IPS-15b (cell line): Measurements from ENCODE around the gene TXNRD3.

Experiments
- H3K27me3 ChIP-seq: one replicate; pipeline ENCODE4 v1.6.1; 2013; ENCODE audit warnings: low read length; ENCODE audit not compliant: control insufficient read depth, insufficient read depth
- H3K36me3 ChIP-seq: one replicate; pipeline ENCODE4 v1.6.1; 2013; ENCODE audit warnings: low read length; ENCODE audit not compliant: control insufficient read depth, insufficient read depth
- H3K4me1 ChIP-seq: one replicate; pipeline ENCODE4 v1.6.1; 2013; ENCODE audit warnings: mild to moderate bottlenecking, low read length; ENCODE audit not compliant: control insufficient read depth, insufficient read depth
- H3K4me3 ChIP-seq: one replicate; pipeline ENCODE4 v1.5.1; 2013; ENCODE audit warnings: low read depth, low read length
- H3K9ac ChIP-seq: one replicate; pipeline ENCODE4 v1.6.1; 2013; ENCODE audit warnings: low read depth, mild to moderate bottlenecking, low read length
- H3K9me3 ChIP-seq: one replicate; pipeline ENCODE4 v1.6.1; 2013; ENCODE audit warnings: mild to moderate bottlenecking, low read length; ENCODE audit not compliant: control insufficient read depth, insufficient read depth

Gene TXNRD3

GRCh38 chr3:126668450-126669401 lies 13.8 kb upstream of the TXNRD3 start:
- Histone ChIP-seq H3K36me3 (no peaks in the 10 kb centered on the region), H3K4me3 (no peak overlapping the region), H3K9me3 (no peaks in the 10 kb centered on the region), H3K9ac (no peak overlapping the region), H3K27me3 (no peaks in the 10 kb centered on the region), H3K4me1 (no peaks in the 10 kb centered on the region)

- Histone ChIP-seq H3K9ac (no peak overlapping the region), H3K36me3 (no peaks in the 10 kb centered on the region), H3K27me3 (no peaks in the 10 kb centered on the region), H3K9me3 (no peaks in the 10 kb centered on the region), H3K4me1 (no peaks in the 10 kb centered on the region), H3K4me3 (no peak overlapping the region)
Measured at GRCh38 chr3:126667631-126668449, 12.9 kb upstream of the TXNRD3 start.

- Histone ChIP-seq H3K4me3 (no peak overlapping the region), H3K9ac (no peak overlapping the region), H3K4me1 (no peaks in the 10 kb centered on the region), H3K9me3 (no peaks in the 10 kb centered on the region), H3K27me3 (no peaks in the 10 kb centered on the region), H3K36me3 (no peaks in the 10 kb centered on the region)
Measured at GRCh38 chr3:126666658-126667528, 12.0 kb upstream of the TXNRD3 start.

- Histone ChIP-seq H3K9me3 (no peaks in the 10 kb centered on the region), H3K27me3 (no peaks in the 10 kb centered on the region), H3K4me1 (no peaks in the 10 kb centered on the region), H3K9ac (no peak overlapping the region), H3K4me3 (no peak overlapping the region), H3K36me3 (no peaks in the 10 kb centered on the region)
Measured at GRCh38 chr3:126665959-126666657, 11.2 kb upstream of the TXNRD3 start.

GRCh38 chr3:126665221-126665936 lies 10.5 kb upstream of the TXNRD3 start:
- Histone ChIP-seq H3K9me3 (no peaks in the 10 kb centered on the region), H3K9ac (no peak overlapping the region), H3K36me3 (no peaks in the 10 kb centered on the region), H3K27me3 (no peaks in the 10 kb centered on the region), H3K4me3 (no peak overlapping the region), H3K4me1 (no peaks in the 10 kb centered on the region)

GRCh38 chr3:126664591-126665214 lies 9.8 kb upstream of the TXNRD3 start:
- Histone ChIP-seq H3K4me3 (no peak overlapping the region), H3K4me1 (no peaks in the 10 kb centered on the region), H3K27me3 (no peaks in the 10 kb centered on the region), H3K36me3 (no peaks in the 10 kb centered on the region), H3K9ac (no peak overlapping the region), H3K9me3 (no peaks in the 10 kb centered on the region)

GRCh38 chr3:126663750-126664149 lies 8.8 kb upstream of the TXNRD3 start:
- Histone ChIP-seq H3K9me3 (no peaks in the 10 kb centered on the region), H3K4me3 (no peak overlapping the region), H3K27me3 (no peaks in the 10 kb centered on the region), H3K9ac (no peak overlapping the region), H3K4me1 (no peaks in the 10 kb centered on the region), H3K36me3 (no peaks in the 10 kb centered on the region)

GRCh38 chr3:126663257-126663656 lies 8.3 kb upstream of the TXNRD3 start:
- Histone ChIP-seq H3K9me3 (no peaks in the 10 kb centered on the region), H3K36me3 (no peaks in the 10 kb centered on the region), H3K9ac (no peak overlapping the region), H3K4me3 (no peak overlapping the region), H3K4me1 (no peaks in the 10 kb centered on the region), H3K27me3 (no peaks in the 10 kb centered on the region)

GRCh38 chr3:126661532-126662364 lies 6.8 kb upstream of the TXNRD3 start:
- Histone ChIP-seq H3K36me3 (no peaks in the 10 kb centered on the region), H3K27me3 (peaks cover 1% of the 10 kb centered on the region), H3K4me1 (no peaks in the 10 kb centered on the region), H3K9me3 (no peaks in the 10 kb centered on the region), H3K9ac (no peak overlapping the region), H3K4me3 (no peak overlapping the region)
